Measurements from ENCODE around the gene CCDC102B.

Gene CCDC102B

GRCh38 chr18:68843473-68844089, 45.7 kb downstream of the CCDC102B start:
- peaks cover 0 to 7% (median 0%) of the 10 kb centered on the region in 5 donors for H3K4me1 ChIP-seq (ENCODE audit: control insufficient read depth in 5 of 5, insufficient read depth in 5 of 5, low read length in 5 of 5)
- H3K4me3 ChIP-seq (ENCODE audit: low read depth in 1 of 5, low read length in 5 of 5), result no peak overlapping the region
- H3K27me3 ChIP-seq (ENCODE audit: control insufficient read depth in 5 of 5, insufficient read depth in 4 of 5, low read length in 5 of 5), result no peaks in the 10 kb centered on the region
- H3K9me3 ChIP-seq (ENCODE audit: control insufficient read depth in 5 of 5, low read length in 5 of 5), result no peaks in the 10 kb centered on the region
- no peak overlapping the region for H3K9ac ChIP-seq (ENCODE audit: low read length in 5 of 5)
- H3K27ac ChIP-seq (ENCODE audit: low read depth, low read length), result no peak overlapping the region
- no peaks in the 10 kb centered on the region for H3K36me3 ChIP-seq (ENCODE audit: control insufficient read depth in 5 of 5, insufficient read depth in 5 of 5, low read length in 5 of 5)

GRCh38 chr18:68847219-68847837, 49.4 kb downstream of the CCDC102B start:
- H3K4me1 ChIP-seq (ENCODE audit: control insufficient read depth in 5 of 5, insufficient read depth in 5 of 5, low read length in 5 of 5), result no peaks in the 10 kb centered on the region
- H3K4me3 ChIP-seq (ENCODE audit: low read depth in 1 of 5, low read length in 5 of 5), result no peak overlapping the region
- H3K27ac ChIP-seq (ENCODE audit: low read depth, low read length), result no peak overlapping the region
- no peaks in the 10 kb centered on the region for H3K27me3 ChIP-seq (ENCODE audit: control insufficient read depth in 5 of 5, insufficient read depth in 4 of 5, low read length in 5 of 5)
- H3K9me3 ChIP-seq (ENCODE audit: control insufficient read depth in 5 of 5, low read length in 5 of 5), result no peaks in the 10 kb centered on the region
- no peaks in the 10 kb centered on the region for H3K36me3 ChIP-seq (ENCODE audit: control insufficient read depth in 5 of 5, insufficient read depth in 5 of 5, low read length in 5 of 5)
- no peak overlapping the region for H3K9ac ChIP-seq (ENCODE audit: low read length in 5 of 5)

- Histone ChIP-seq H3K36me3 (ENCODE audit: control insufficient read depth in 5 of 5, insufficient read depth in 5 of 5, low read length in 5 of 5) (no peaks in the 10 kb centered on the region), H3K4me3 (ENCODE audit: low read depth in 1 of 5, low read length in 5 of 5) (no peak overlapping the region), H3K27me3 (ENCODE audit: control insufficient read depth in 5 of 5, insufficient read depth in 4 of 5, low read length in 5 of 5) (no peaks in the 10 kb centered on the region), H3K4me1 (ENCODE audit: control insufficient read depth in 5 of 5, insufficient read depth in 5 of 5, low read length in 5 of 5) (peaks cover 0 to 4% (median 0%) of the 10 kb centered on the region in 5 donors), H3K9ac (ENCODE audit: low read length in 5 of 5) (no peak overlapping the region), H3K27ac (ENCODE audit: low read depth, low read length) (no peak overlapping the region), H3K9me3 (ENCODE audit: control insufficient read depth in 5 of 5, low read length in 5 of 5) (no peaks in the 10 kb centered on the region)
Measured at GRCh38 chr18:68848242-68848641, 50.4 kb downstream of the CCDC102B start.

- H3K27ac ChIP-seq (ENCODE audit: low read depth, low read length), result no peak overlapping the region
Measured at GRCh38 chr18:68854786-68855391, 57.0 kb downstream of the CCDC102B start.

GRCh38 chr18:68855491-68855890, 57.6 kb downstream of the CCDC102B start:
- Histone ChIP-seq H3K4me3 (ENCODE audit: low read depth in 1 of 5, low read length in 5 of 5) (no peak overlapping the region), H3K9me3 (ENCODE audit: control insufficient read depth in 5 of 5, low read length in 5 of 5) (no peaks in the 10 kb centered on the region), H3K9ac (ENCODE audit: low read length in 5 of 5) (no peak overlapping the region)

More at GRCh38 chr18:68854786-68855391, 57.0 kb downstream of the CCDC102B start:
- Histone ChIP-seq H3K9me3 (ENCODE audit: control insufficient read depth in 5 of 5, low read length in 5 of 5) (no peaks in the 10 kb centered on the region), H3K9ac (ENCODE audit: low read length in 5 of 5) (no peak overlapping the region), H3K4me3 (ENCODE audit: low read depth in 1 of 5, low read length in 5 of 5) (no peak overlapping the region), H3K27me3 (ENCODE audit: control insufficient read depth in 5 of 5, insufficient read depth in 4 of 5, low read length in 5 of 5) (no peaks in the 10 kb centered on the region), H3K4me1 (ENCODE audit: control insufficient read depth in 5 of 5, insufficient read depth in 5 of 5, low read length in 5 of 5) (peaks cover 0 to 4% (median 0%) of the 10 kb centered on the region in 5 donors), H3K36me3 (ENCODE audit: control insufficient read depth in 5 of 5, insufficient read depth in 5 of 5, low read length in 5 of 5) (no peaks in the 10 kb centered on the region)

GRCh38 chr18:68861365-68861764, 63.5 kb downstream of the CCDC102B start:
- H3K4me1 ChIP-seq (ENCODE audit: control insufficient read depth in 5 of 5, insufficient read depth in 5 of 5, low read length in 5 of 5), result peaks cover 0 to 4% (median 0%) of the 10 kb centered on the region in 5 donors
- H3K36me3 ChIP-seq (ENCODE audit: control insufficient read depth in 5 of 5, insufficient read depth in 5 of 5, low read length in 5 of 5), result no peaks in the 10 kb centered on the region
- H3K9ac ChIP-seq (ENCODE audit: low read length in 5 of 5), result no peak overlapping the region
- no peaks in the 10 kb centered on the region for H3K9me3 ChIP-seq (ENCODE audit: control insufficient read depth in 5 of 5, low read length in 5 of 5)
- no peak overlapping the region for H3K27ac ChIP-seq (ENCODE audit: low read depth, low read length)
- no peaks in the 10 kb centered on the region for H3K27me3 ChIP-seq (ENCODE audit: control insufficient read depth in 5 of 5, insufficient read depth in 4 of 5, low read length in 5 of 5)
- no peak overlapping the region for H3K4me3 ChIP-seq (ENCODE audit: low read depth in 1 of 5, low read length in 5 of 5)

More at GRCh38 chr18:68855491-68855890, 57.6 kb downstream of the CCDC102B start:
- H3K27me3 ChIP-seq (ENCODE audit: control insufficient read depth in 5 of 5, insufficient read depth in 4 of 5, low read length in 5 of 5), result no peaks in the 10 kb centered on the region
- no peaks in the 10 kb centered on the region for H3K36me3 ChIP-seq (ENCODE audit: control insufficient read depth in 5 of 5, insufficient read depth in 5 of 5, low read length in 5 of 5)
- no peak overlapping the region for H3K27ac ChIP-seq (ENCODE audit: low read depth, low read length)
- peaks cover 0 to 4% (median 0%) of the 10 kb centered on the region in 5 donors for H3K4me1 ChIP-seq (ENCODE audit: control insufficient read depth in 5 of 5, insufficient read depth in 5 of 5, low read length in 5 of 5)

- no peak overlapping the region for H3K4me3 ChIP-seq (ENCODE audit: low read depth in 1 of 5, low read length in 5 of 5)
- no peak overlapping the region for H3K9ac ChIP-seq (ENCODE audit: low read length in 5 of 5)
- H3K27me3 ChIP-seq (ENCODE audit: control insufficient read depth in 5 of 5, insufficient read depth in 4 of 5, low read length in 5 of 5), result no peaks in the 10 kb centered on the region
- H3K36me3 ChIP-seq (ENCODE audit: control insufficient read depth in 5 of 5, insufficient read depth in 5 of 5, low read length in 5 of 5), result no peaks in the 10 kb centered on the region
- peaks cover 0 to 4% (median 0%) of the 10 kb centered on the region in 5 donors for H3K4me1 ChIP-seq (ENCODE audit: control insufficient read depth in 5 of 5, insufficient read depth in 5 of 5, low read length in 5 of 5)
- H3K27ac ChIP-seq (ENCODE audit: low read depth, low read length), result no peak overlapping the region
- no peaks in the 10 kb centered on the region for H3K9me3 ChIP-seq (ENCODE audit: control insufficient read depth in 5 of 5, low read length in 5 of 5)
Measured at GRCh38 chr18:68865021-68865420, 67.1 kb downstream of the CCDC102B start.

GRCh38 chr18:68865503-68865902, 67.6 kb downstream of the CCDC102B start:
- Histone ChIP-seq H3K36me3 (ENCODE audit: control insufficient read depth in 5 of 5, insufficient read depth in 5 of 5, low read length in 5 of 5) (no peaks in the 10 kb centered on the region), H3K4me1 (ENCODE audit: control insufficient read depth in 5 of 5, insufficient read depth in 5 of 5, low read length in 5 of 5) (peaks cover 0 to 4% (median 0%) of the 10 kb centered on the region in 5 donors), H3K4me3 (ENCODE audit: low read depth in 1 of 5, low read length in 5 of 5) (no peak overlapping the region), H3K27me3 (ENCODE audit: control insufficient read depth in 5 of 5, insufficient read depth in 4 of 5, low read length in 5 of 5) (no peaks in the 10 kb centered on the region), H3K9me3 (ENCODE audit: control insufficient read depth in 5 of 5, low read length in 5 of 5) (no peaks in the 10 kb centered on the region), H3K27ac (ENCODE audit: low read depth, low read length) (no peak overlapping the region), H3K9ac (ENCODE audit: low read length in 5 of 5) (no peak overlapping the region)

- H3K27ac ChIP-seq (ENCODE audit: low read depth, low read length), result no peak overlapping the region
- H3K4me1 ChIP-seq (ENCODE audit: control insufficient read depth in 5 of 5, insufficient read depth in 5 of 5, low read length in 5 of 5), result no peaks in the 10 kb centered on the region
- no peak overlapping the region for H3K9ac ChIP-seq (ENCODE audit: low read length in 5 of 5)
- H3K9me3 ChIP-seq (ENCODE audit: control insufficient read depth in 5 of 5, low read length in 5 of 5), result no peaks in the 10 kb centered on the region
- no peaks in the 10 kb centered on the region for H3K27me3 ChIP-seq (ENCODE audit: control insufficient read depth in 5 of 5, insufficient read depth in 4 of 5, low read length in 5 of 5)
- no peak overlapping the region for H3K4me3 ChIP-seq (ENCODE audit: low read depth in 1 of 5, low read length in 5 of 5)
- no peaks in the 10 kb centered on the region for H3K36me3 ChIP-seq (ENCODE audit: control insufficient read depth in 5 of 5, insufficient read depth in 5 of 5, low read length in 5 of 5)
Measured at GRCh38 chr18:68873003-68873402, 75.1 kb downstream of the CCDC102B start.

- H3K27ac ChIP-seq (ENCODE audit: low read depth, low read length), result no peak overlapping the region
- no peak overlapping the region for H3K4me3 ChIP-seq (ENCODE audit: low read depth in 1 of 5, low read length in 5 of 5)
- no peaks in the 10 kb centered on the region for H3K36me3 ChIP-seq (ENCODE audit: control insufficient read depth in 5 of 5, insufficient read depth in 5 of 5, low read length in 5 of 5)
- H3K4me1 ChIP-seq (ENCODE audit: control insufficient read depth in 5 of 5, insufficient read depth in 5 of 5, low read length in 5 of 5), result no peaks in the 10 kb centered on the region
- no peak overlapping the region for H3K9ac ChIP-seq (ENCODE audit: low read length in 5 of 5)
- no peaks in the 10 kb centered on the region for H3K27me3 ChIP-seq (ENCODE audit: control insufficient read depth in 5 of 5, insufficient read depth in 4 of 5, low read length in 5 of 5)
- no peaks in the 10 kb centered on the region for H3K9me3 ChIP-seq (ENCODE audit: control insufficient read depth in 5 of 5, low read length in 5 of 5)
Measured at GRCh38 chr18:68874361-68874760, 76.5 kb downstream of the CCDC102B start.
